GM19397 (cell line): ENCODE results near the gene BRWD1.
"Not testable (repeated sequence)": the region's sequence is repeated elsewhere in the genome, so short reads cannot be mapped to it uniquely, and the experiment has no call there.

Source experiments
- ATAC-seq: cut with Tn5 transposase; IDR thresholded peaks from one replicate; pipeline ENCODE4 v1.9.1; 2021; ENCODE audit warnings: mild to moderate bottlenecking, moderate library complexity; ENCODE audit not compliant: unreplicated experiment

BRWD1 gene

DNA sequence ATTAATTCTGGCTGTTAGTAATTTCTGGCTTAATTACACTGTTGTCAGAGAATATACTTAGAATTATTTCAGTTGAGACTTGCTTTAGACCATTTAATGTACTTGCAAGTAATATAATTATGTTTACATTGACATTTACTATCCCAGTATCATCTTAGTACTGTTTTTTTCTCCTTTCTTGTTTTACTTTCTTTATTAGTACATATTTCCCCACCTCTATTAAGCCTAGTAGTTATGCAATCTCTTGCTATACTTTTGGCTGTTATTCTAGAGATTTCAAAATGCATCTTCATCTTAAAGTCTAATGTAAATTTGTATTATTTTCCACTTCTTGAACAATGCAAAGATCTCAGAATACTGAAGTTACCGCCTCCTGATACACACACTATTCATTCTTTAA, 24.4 kb downstream of the BRWD1 start:
- ATAC-seq, result no peak

DNA sequence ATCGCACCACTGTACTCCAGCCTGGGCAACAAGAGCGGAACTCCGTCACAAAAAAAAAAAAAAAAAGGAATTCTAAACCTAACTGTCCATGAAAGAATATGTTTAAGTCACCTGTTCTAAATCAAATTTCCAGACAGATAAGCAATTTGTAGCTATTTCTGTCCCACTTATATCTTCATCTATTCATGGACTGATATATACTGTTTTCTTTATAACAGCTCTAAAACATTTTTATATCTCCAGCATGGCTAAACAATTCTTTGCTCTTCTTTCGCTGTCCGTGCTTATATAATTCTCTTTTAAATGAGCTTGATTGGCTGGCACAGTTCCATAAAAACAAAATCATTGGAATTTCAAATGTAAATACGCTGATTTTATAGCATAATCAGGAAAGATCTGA, 30.5 kb downstream of the BRWD1 start:
- ATAC-seq, result no peak

DNA sequence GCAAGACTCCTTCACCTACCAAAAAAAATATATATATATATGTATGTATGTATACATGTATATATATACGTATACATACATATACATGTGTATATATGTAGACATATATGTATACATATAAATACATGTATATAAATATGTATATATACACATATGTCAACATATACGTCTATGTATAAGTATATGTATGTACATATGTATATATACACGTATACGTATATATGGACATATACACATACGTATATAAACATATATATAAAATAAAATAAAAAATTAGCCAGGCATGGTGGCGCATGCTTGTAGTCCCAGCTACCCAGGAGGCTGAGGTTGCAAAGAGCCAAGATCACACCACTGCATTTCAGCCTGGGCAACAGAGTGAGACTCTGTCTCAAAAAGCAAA, 31.6 kb downstream of the BRWD1 start:
- ATAC-seq, result no peak

DNA sequence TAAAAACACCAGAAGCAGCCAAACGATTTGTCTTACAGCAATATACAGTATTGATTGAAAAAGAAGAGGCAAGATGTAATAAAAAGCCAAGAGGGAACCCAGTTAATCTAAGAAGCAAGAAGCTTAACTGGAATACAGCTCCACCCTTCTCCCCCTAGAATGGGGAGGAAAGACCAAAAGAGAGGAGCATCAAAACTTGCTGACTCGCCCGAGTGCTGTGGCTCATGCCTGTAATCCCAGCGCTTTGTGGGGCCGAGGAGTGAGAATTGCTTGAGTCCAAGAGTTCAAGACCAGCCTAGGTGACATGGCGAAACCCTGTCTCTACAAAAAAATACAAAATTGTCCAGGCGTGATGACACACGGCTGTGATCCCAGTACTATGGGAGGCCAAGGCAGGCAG, 32.2 kb downstream of the BRWD1 start:
- ATAC-seq, result no peak

DNA sequence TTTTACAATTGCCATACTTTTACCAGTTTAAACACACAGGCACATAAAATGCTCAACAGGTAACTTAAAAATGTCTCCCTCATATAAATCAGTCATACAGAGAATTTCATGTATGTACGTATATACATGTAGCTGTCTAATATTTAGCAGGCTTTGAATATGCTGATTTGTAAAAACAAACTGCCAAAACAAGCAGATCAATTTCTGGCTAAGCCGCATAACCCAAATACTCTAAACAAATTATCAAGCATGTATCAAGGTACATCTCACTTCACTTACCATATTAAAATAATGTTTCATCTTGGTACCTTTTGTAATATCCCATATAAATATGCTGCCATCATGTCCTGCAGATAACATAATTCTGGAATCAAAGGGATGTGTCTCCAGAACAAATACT, 43.8 kb downstream of the BRWD1 start:
- no peak for ATAC-seq

DNA sequence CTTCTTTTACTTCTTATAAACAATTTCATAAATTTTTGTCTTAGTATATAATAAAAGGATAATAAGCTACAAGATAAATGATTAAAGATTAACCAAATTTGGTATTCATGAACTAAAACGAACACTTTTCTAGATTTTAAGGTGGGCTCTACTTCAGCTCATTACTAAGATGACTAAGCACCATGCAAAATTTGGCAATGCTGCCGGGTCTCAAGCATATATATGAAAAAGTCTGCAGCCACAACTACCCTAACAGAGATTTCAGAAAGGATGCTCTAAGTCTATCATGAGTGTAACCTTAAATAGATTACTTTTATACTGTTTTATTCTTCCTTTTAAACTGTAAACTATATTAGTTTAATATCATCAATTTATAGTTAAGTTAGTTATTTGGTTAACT, 47.8 kb downstream of the BRWD1 start:
- ATAC-seq, result no peak

DNA sequence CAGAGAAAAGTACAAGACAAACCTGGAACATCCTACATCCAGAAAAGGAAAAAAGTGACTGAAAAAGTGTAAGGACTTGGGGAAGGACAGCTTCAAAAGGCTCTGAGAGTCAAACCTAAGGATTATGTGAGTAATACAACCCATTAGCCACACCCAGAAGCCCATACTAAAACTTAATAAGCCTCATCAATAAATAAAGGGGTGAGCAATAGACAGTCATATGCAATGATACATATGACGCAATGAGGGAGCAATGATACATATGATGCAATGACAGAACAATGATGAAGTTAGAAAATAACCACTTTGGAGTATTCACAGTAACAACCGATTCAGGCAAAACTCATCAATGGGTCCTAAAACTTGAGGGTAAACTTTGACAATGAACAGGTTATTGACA, 50.1 kb downstream of the BRWD1 start:
- ATAC-seq, result no peak

DNA sequence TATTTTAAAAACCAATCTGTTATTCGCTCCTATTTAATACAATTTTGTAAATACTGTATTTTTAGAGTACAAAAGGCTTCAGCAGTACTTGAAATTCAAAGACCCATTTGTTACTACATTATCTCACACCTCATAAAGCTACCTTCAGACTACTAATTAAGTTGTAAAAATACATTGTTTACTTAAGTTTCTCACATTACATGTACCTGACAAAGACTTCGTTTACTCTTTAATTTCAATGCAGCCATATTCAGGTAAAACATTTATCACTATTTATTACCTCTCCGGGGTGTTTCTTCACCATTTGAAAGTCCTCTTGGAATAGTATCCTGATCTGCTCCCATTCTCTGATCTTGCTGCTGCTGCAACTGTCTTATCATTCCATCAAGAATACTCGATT, 55.2 kb downstream of the BRWD1 start:
- ATAC-seq, result no peak

DNA sequence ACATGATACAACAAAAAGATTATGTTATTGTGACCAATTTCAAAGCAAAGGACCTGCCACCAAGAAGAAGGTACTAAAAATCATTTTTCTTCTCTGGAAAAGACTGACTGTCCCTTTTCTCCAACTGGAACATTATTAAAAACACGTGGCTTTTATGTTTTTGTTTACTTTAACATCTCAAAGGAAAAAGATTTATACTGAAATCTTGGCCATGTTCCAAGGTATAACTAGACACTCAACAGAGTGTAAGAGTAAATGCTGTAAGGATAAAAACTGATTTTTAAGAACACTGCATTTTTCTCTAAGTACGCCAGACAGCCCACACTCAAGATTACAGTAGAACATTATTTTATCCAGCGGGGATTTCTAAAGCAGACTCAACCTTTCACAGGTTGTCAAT, 62.1 kb downstream of the BRWD1 start:
- no peak for ATAC-seq

DNA sequence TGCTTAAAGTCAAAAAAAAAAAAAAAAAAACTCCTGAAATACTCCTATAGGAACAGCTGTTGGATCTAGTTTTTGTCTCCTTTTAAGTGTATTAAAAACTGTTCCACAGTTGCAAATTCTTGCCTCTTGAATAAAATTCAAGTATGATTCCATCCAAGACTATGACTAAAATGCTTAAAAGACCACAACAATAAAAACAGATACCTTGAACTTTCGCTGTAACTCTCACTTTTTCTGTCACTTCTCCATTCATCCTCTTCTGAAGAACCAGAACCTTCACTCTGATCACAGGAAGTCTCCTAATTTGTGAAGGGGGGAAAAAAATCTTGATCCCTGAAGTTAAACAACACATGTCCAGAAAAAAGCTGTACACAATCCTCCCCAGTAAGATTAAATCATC, 75.2 kb downstream of the BRWD1 start:
- ATAC-seq, result no peak

DNA sequence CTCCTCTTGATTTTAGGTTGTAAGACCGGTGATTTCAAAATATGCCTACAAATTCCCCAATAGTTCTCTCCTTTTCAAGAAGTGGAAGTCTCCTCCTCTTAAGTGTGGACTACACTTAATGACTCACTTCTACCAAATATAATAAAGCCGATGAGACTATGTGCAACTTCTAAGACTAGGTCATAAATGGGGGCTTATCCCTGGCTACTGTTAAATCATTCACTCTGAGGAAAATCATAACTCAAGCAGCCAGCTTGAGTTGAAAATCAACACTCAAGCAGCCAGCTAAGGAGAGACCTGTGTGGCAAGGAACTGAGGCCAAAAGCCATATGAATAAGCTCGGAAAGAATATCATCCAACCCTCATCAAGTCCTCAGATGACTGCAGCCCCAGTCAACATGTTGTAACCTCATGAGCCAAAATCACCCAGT, 80.6 kb downstream of the BRWD1 start:
- ATAC-seq, result no peak

DNA sequence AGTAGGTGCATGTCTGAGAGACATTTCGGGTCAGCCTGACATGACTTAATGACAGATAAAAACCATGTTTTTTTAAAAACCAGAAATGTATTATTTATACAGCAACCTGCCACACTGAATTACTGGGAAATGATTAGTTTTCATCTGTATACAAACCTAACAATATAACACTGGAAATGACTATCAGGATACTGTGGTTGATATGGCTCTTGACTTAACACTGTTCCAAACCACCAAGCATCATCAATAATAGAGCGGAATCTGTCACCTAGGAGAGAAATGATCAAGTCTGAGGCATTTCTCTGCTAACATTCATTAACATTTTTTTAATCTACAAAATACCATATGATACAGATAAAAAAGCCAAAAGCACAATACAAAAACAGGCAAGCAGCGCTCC, 88.5 kb downstream of the BRWD1 start:
- no peak for ATAC-seq

DNA sequence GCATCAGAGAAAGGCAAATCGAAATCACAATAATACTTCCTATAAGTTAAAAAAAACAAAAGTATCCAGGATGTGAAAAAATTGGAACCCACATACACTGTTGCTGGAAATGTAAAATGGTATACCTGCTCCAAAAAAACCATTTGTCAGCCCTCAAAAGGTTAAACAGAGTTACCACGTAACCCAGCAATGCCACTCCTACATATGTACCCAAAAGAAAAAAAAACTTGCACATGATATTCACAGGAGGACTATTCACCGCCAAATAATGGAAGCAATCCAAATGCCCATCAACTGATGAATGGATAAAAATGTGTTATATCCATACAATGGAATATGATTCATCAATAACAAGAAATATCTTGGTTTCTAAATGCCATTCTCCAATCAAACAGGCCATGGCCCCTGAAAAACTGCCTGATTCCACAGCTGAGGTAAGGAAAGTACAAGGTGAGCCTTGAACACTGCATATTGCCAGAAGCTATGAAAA, 91.4 kb downstream of the BRWD1 start:
- ATAC-seq, result no peak

DNA sequence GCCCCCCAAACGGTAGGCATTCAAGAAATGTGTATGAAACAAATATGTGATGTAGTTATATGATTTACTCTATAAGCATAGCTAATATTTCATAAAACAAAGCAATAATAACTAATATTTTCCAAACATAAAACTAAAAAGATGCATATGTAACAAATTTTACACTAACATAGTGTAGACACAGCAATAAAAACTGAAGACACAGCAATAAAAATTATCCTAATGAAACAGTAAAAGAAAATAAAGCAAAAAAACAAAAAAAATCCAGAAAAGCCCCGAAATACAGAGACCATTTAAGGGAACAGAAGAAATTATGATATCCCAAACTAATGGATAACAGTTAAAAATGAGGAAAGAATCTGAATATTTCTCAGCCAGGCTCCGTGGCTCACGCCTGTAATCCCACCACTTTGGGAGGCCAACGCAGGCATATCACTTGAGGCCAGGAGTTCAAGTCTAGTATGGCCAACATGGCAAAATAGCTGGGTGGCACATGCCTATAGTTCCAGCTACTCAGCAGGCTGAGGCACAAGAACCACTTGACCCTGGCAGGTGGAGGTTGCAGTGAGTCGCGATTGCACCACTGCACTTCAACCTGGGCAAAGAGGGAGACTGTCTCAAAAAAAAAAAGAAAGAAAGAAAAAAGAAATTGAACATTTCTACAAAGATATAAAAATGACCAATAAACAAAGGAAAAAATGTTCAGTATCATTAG, 92.0 kb downstream of the BRWD1 start:
- ATAC-seq, result no peak

DNA sequence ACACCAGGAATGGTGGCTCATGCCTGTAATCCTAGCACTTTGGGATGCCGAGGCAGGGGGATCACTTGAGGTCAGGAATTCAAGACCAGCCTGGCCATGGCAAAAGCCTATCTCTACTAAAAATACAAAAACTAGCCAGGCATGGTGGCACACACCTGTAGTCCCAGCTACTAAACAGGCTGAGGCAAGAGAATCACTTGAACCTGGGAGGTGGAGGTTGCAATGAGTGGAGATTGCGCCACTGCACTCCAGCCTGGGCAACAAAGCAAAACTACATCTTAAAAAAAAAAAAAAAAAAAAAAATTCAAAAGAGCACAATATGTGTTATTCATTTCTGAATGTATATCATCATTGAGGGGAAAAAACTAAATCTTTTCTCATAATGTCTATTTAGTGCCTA, 92.6 kb downstream of the BRWD1 start:
- ATAC-seq, result not testable (repeated sequence)

DNA sequence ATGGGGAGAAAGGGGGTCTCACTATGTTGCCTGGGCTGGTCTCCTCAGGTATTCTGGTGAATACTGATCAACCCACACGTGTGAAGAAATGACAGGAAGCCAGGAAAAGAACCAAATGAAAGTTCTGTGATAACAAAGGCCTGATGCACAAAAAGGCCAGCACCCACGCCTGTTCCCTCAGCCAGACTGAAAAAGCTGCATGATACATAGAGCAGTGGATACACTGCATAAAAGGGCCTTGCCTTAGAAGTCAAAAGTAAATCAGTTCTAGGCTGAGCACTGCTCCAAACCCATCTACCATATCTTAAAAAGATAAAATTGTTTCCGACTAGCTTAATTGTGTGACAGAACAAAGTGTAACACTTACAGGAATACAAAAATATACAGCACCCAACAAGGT, 93.3 kb downstream of the BRWD1 start:
- ATAC-seq, result no peak

DNA sequence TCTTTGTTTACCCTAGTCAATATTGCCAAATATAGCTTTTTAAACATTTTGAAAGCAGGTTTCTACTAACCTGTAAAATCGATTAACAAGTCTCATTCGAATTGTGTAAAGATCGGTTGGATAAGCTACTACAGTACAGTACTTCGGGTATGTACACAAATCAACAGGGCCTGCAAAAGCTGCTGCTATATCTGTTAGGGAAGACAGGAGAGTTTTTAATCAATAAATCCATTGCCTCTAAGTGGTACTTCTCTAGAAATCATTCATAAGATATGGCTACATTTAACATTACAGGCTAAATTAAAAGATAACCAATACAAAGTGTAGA, 95.4 kb downstream of the BRWD1 start:
- no peak for ATAC-seq

DNA sequence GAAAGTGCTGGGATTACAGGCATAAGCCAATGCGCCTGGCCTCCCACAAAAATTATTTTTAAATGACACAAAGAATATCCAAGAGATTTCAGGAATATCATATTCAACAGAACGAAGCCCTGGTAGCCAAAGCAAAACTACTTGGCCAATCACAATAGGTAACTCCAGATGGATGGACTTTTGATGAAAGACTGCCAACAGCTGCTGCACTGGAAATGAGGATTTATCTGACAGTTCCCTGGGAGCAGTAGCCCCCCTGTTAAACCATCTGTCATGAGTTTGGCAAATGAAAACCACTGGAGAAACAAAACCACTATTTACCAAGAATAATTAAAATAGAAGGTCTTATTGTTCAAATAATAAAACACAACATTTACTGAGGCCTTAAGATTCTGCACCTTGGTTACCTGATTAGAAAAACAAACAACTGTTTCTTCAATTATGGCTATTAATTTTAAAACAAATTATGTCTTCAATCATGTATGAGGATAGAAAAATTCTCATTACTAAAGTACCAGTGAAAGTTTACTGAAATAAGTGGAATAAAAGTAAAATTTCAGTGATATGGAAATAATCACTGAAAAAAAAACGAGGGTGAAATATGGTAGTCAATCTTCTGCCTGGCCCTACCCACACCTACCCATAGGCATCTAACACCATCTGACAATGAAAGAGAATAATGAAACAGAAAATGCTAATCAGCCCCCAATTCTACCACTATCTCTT, 95.9 kb downstream of the BRWD1 start:
- no peak for ATAC-seq

DNA sequence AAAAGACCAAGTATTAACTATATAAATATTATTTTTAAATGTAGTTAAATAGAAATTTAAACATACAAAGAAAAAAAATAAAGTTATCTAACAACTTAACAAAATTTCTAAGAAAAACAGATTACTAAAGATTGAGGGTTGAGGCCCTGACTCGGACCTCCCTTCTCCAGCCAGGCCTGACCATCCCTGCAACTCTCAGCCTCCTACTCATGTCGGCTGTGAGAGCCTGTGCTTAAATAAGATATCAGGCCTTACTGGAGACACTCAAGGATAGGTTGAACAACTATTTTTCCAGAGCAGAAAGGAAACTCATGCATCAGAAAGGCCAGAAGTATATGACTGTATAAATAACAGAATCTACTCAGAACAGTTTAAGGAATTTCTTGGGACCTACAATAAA, 97.1 kb downstream of the BRWD1 start:
- ATAC-seq, result no peak

DNA sequence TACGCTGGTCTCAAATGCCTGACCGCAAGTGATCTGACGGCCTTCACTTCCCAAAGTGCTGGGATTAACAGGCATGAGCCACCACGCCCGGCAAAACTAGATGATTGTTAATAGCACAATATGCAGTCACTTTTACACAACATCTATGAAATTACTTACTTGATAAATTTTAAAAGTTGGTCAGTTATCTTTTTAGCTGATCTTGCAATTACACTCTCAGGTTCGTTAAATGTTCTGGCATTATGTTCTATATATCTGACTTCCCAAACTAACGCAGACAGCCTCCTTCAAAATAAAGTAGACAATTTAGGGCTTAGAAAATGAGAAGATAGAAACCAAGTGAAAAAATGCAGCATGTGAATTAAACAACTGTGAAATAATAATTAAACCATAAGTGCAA, 98.4 kb downstream of the BRWD1 start:
- ATAC-seq, result no peak

DNA sequence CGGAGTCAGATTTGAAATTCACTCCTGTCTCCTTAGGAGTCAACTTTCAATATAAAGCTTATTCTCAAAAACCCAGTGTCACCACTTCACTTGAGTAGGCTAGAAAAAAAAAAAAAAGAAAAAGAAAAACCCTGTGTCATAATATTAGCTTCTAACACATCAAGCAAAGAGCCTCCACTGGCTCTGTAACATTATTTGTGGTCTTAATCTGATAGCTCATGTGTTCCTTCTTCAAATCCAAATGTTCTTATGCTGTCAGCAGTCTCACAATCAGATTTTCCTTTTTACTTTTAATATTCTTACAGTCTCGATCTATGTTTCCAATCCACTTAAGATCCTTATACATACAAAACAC, 104.1 kb downstream of the BRWD1 start:
- no peak for ATAC-seq

DNA sequence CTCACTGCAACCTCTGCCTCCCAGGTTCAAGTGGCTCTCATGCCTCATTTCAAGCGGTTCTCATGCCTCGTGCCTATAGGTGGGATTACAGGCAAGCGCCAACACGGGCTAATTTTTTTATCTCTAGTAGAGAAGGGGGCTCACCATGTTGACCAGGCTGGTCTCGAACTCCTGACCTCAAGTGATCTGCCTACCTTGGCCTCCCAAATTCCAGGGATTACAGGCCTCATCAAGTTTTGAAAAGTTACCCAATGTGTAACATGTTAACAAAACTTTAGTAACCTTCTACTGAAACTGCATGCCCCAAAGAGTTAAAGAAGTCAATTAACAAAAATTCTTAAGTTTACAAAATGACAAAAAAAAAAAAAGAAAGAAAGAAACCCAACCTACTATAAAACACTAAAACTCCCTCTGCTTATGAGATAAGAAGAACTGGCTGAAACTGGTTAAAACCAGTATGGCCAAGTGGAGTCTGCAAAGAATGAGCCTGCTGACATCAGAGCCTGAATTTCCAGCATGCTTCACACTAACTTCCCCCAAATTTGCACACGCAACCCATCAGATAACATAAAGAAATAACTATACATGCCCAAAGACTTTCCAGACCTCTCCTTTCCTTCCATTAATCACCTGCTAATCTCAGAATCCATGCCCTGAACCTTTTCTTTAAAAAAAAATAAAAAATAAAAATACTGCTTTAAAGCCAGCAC, 104.7 kb downstream of the BRWD1 start:
- no peak for ATAC-seq
